Thyroid gland (tissue), 4 donors: ENCODE results near the gene RC3H2. TPM values are rescaled to one million over a fixed set of nuclear protein-coding genes. Genes with fewer than 3 reads are reported as not detected.

Experiments
- DNase-seq, 2 donors: peaks; one replicate each; pipeline ENCODE4 v3.0.0-alpha.2; 2019
- H3K27ac ChIP-seq, 3 donors: fragments of 200-600 bp; sonication (generic); 1 replicate in 2 of 3; 2 replicates in 1 of 3; pipeline ENCODE4 v1.5.1; 2016 to 2019; ENCODE audit warnings: mild to moderate bottlenecking in 1 of 3, moderate library complexity in 1 of 3
- H3K27me3 ChIP-seq: fragments of 200-600 bp; sonication (generic); one replicate; pipeline ENCODE4 v1.5.1; 2019
- H3K36me3 ChIP-seq, 2 donors: fragments of 200-600 bp; sonication (generic); one replicate each; pipeline ENCODE4 v1.5.1; 2016 to 2019
- H3K4me1 ChIP-seq, 2 donors: fragments of 200-600 bp; sonication (generic); one replicate each; pipeline ENCODE4 v1.5.1; 2017 to 2019
- H3K4me3 ChIP-seq, 3 donors: fragments of 200-600 bp; sonication (generic); replicated peaks in 1 of 3; 1 replicate in 2 of 3; 2 replicates in 1 of 3; pipeline ENCODE4 v1.5.1; 2016; ENCODE audit warnings: mild to moderate bottlenecking in 1 of 3
- H3K9me3 ChIP-seq: fragments of 200-600 bp; sonication (generic); one replicate; pipeline ENCODE4 v1.5.1; 2017
- POLR2A ChIP-seq, 2 donors: fragments of 450-650 bp; IDR thresholded peaks; one replicate each; pipeline ENCODE4 v1.6.1; 2017; ENCODE audit warnings: antibody characterized with exemption in 2 of 2, mild to moderate bottlenecking in 2 of 2, moderate library complexity in 1 of 2
- WGBS, 2 donors: methylation state at CpG; one replicate each; pipeline ENCODE4 v1.1.5; 2017; 5-methylcytosine and 5-hydroxymethylcytosine counted together
- intact Hi-C: fragments of 100-400 bp; cut with DNase I; formaldehyde crosslinking; loops from one replicate; pipeline ENCODE4 v1.15.1; 2023
- total RNA-seq, 4 donors: library from RNA; depleted of rRNA; stranded (reverse); fragments of >200 nt; gene quantifications; one replicate each; pipeline ENCODE4 v1.2.3, GENCODE V29; 2016
- TF ChIP-seq, protein P1 (sequence below), 6 experiments: fragments of 200-600 bp in 3 of 6; fragments of 450-650 bp in 3 of 6; sonication (generic) in 3 of 6; IDR thresholded peaks; one replicate each; pipeline ENCODE4 v1.5.1; 2016 to 2019; ENCODE audit warnings: antibody characterized with exemption in 6 of 6, mild to moderate bottlenecking in 2 of 6, inconsistent platforms in 1 of 6, moderate library complexity in 1 of 6

The RC3H2 gene
- total RNA-seq, 4 donors from 2014 or later = 43.1 to 91.2 (median 52.9) TPM

DNA sequence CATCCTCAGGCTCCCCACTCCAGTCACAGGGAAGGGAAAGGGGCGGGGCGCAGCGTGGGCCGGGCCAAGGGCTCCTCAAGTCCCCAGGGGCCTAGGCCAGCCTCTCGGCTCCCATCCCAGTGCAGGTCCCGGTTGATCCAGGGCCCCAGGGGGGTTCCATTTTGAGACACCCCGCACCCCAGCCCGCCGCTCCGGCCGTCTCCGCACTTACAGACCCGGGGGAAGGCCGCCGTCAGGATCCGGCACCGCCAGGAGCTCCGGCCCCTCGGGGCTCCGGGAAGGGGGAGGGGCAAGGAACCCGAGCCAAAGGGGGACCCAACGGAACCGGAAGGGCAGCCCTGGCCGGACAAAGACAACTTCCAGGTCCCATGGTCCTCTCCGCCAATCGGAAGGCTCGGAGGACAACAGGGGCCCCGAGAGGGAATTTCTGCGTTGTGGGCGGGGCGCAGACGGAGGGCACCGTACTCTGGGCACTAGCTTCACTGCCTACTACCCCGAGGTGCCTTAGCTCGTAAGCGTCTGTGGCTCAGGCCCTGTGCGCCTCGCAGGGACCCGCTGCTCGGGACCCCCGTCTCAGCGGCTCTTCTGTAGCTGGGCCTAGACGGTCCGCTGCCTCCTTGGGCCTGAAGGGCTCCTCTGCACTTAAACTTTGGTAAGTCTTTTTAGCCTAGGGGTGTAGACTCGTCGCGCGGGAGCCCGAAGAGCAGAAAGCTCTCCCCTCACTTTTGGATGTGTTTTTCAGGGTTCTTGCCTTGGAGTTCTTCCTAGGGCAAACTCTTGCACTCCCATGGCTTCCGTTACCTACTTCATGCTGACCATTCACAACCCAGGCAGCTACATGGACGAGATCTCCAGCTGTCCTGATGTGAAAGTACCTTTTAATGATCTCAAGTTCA lies 26.3 kb upstream of the RC3H2 start, which contains the start of gene ZBTB26:
ZBTB26 (minus strand) TSS at position 287 of the 896 bp plus-strand sequence. CDS start 11,578 bp downstream, outside the sequence.
- TF ChIP-seq, protein P1, sequence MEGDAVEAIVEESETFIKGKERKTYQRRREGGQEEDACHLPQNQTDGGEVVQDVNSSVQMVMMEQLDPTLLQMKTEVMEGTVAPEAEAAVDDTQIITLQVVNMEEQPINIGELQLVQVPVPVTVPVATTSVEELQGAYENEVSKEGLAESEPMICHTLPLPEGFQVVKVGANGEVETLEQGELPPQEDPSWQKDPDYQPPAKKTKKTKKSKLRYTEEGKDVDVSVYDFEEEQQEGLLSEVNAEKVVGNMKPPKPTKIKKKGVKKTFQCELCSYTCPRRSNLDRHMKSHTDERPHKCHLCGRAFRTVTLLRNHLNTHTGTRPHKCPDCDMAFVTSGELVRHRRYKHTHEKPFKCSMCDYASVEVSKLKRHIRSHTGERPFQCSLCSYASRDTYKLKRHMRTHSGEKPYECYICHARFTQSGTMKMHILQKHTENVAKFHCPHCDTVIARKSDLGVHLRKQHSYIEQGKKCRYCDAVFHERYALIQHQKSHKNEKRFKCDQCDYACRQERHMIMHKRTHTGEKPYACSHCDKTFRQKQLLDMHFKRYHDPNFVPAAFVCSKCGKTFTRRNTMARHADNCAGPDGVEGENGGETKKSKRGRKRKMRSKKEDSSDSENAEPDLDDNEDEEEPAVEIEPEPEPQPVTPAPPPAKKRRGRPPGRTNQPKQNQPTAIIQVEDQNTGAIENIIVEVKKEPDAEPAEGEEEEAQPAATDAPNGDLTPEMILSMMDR (IDR thresholded peaks at IDR 0.05) = no peak
- peak; percentile 19 to 76 for TF ChIP-seq POLR2A (IDR thresholded peaks at IDR 0.05)
- peak within 1 kb of the TSS; percentile 75 to 85 (median 85) for H3K27ac ChIP-seq
- H3K36me3 ChIP-seq = peaks cover 0 to 6% of the 10 kb centered on the region in 2 donors
- no peaks in the 10 kb centered on the region for H3K9me3 ChIP-seq
- DNase-seq = peak; percentile 97
- peak within 1 kb of the TSS; percentile 23 to 80 (median 64) for H3K4me3 ChIP-seq
- H3K27me3 ChIP-seq = no peaks in the 10 kb centered on the region
- 0 to 1% methylated on average over 22 to 34 of the region's 51 CpGs for WGBS, 2 donors
- H3K4me1 ChIP-seq = peaks cover 22 to 24% of the 10 kb centered on the region in 2 donors
- intact Hi-C loops = loop anchor here (10.0 kb wide), 1 partner anchor 53 kb away; no protein-coding TSS in a partner anchor

DNA sequence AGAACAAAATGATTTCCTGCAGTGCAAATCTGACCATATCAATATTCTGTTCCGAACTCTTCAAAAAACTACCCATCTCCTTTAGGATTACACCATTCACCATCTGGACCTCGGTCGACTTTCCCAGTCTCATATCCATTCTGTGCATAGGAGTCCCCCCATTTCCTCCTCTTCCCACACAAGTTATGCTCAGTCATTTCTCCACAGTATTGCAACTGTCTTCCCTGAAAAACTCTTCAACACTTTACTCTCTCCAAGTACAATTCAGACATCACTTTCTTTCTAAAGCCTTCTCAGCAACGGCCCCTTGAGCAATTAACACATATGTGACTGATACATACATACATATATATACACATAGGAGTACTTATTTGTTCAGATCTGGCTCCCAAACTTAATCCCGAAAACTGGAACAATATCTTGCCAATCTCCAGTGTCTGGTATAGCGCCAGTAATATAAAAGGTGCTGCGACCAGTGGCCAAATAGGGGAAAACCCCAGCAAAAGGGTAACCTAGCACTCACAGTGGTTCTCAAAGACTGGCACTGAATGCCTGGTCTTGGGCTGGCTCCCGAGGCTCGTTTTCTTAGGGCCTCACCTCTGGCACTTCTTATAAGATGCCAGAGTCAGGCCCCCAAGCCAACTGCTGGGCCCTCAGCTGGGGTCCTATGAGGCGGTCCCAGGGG lies 25.5 kb upstream of the RC3H2 start:
- Histone ChIP-seq H3K27me3 (no peaks in the 10 kb centered on the region), H3K36me3 (no peaks in the 10 kb centered on the region), H3K9me3 (no peaks in the 10 kb centered on the region), H3K4me1 (peaks cover 22 to 24% of the 10 kb centered on the region in 2 donors), H3K4me3 (peak overlapping the region; percentile 23 to 80 (median 64)), H3K27ac (peak overlapping the region; percentile 75 to 85 (median 85))
- TF ChIP-seq POLR2A (IDR thresholded peaks at IDR 0.05) = no peak
- TF ChIP-seq, protein P1 (IDR thresholded peaks at IDR 0.05) = no peak
- no peak for DNase-seq
- intact Hi-C loops = loop anchor here (10.0 kb wide), 1 partner anchor 54 kb away; no protein-coding TSS in a partner anchor
- WGBS, 2 donors = 28 to 31% methylated on average over 9 of the region's 10 CpGs

DNA sequence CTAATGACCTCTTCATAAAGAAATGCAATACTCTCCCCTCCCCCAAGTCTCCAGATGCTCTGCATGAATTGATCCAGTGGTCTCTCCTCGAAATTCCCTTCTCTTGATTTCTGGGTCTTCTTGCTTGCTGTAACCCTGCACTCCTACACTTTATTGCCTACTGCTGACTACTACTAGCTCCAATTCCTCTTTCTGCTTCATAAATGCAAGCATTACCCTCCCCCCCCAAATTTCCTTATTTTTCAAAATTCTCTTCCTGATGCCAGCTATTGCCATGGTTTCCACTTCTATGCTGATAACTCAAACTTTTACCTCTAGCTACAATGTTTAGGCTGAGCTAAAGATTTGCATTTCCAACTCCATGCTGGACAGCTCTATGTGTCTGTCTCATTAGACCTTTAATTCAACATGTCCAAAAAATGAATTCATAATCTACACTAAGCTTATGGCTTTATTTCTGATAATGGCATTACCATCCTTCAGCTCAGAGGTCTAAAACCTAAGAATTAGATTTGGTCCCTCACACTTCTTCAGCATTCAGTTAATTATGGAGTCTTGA lies 24.7 kb upstream of the RC3H2 start:
- no peak for DNase-seq

DNA sequence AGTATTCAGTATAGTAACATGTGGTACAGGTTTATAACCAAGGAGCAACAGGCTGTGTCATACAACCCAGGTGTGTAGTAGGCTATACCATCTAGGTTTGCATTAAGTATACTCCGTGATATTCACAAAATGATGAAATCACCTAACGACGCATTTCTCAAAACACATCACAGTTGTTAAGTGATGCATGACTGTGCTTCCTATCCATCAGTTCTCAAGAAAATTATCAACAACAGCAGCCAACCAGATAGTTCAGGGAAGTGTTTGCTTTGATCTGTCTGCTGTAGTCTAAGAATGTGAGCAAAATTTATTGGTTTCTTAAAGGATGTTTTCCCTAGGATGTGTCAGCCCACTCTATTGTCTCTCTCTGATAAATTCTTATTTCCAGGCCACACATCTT lies 18.8 kb upstream of the RC3H2 start:
- no peak overlapping the region for H3K27ac ChIP-seq
- no peaks in the 10 kb centered on the region for H3K9me3 ChIP-seq
- H3K4me1 ChIP-seq = no peaks in the 10 kb centered on the region
- no peaks in the 10 kb centered on the region for H3K27me3 ChIP-seq
- H3K4me3 ChIP-seq = no peak overlapping the region
- no peaks in the 10 kb centered on the region for H3K36me3 ChIP-seq
- TF ChIP-seq, protein P1 (IDR thresholded peaks at IDR 0.05) = no peak
- TF ChIP-seq POLR2A (IDR thresholded peaks at IDR 0.05) = no peak
- intact Hi-C loops = no loop called here
- WGBS, 2 donors = 86 to 88% methylated on average over 3 of the region's 3 CpGs
- no peak for DNase-seq

More for the DNA sequence above, 24.7 kb upstream of the RC3H2 start:
- WGBS, 2 donors = 81 to 83% methylated on average over 1 of the region's 1 CpG
- Histone ChIP-seq H3K27me3 (no peaks in the 10 kb centered on the region), H3K4me1 (peaks cover 22 to 24% of the 10 kb centered on the region in 2 donors), H3K36me3 (no peaks in the 10 kb centered on the region), H3K9me3 (no peaks in the 10 kb centered on the region), H3K27ac (no peak overlapping the region), H3K4me3 (no peak overlapping the region)
- no peak for TF ChIP-seq POLR2A (IDR thresholded peaks at IDR 0.05)
- TF ChIP-seq, protein P1 (IDR thresholded peaks at IDR 0.05) = no peak
- intact Hi-C loops = loop anchor here (10.0 kb wide), 1 partner anchor 55 kb away; no protein-coding TSS in a partner anchor
